Astrocyte (in vitro differentiated cells and primary cell): Measurements from ENCODE around the gene NGRN.
"Not testable (repeated sequence)": the region's sequence is repeated elsewhere in the genome, so short reads cannot be mapped to it uniquely, and the experiment has no call there.

Source experiments
- CTCF ChIP-seq: IDR thresholded peaks from 2 replicates; pipeline ENCODE4 v1.5.1; 2011; ENCODE audit warnings: low read depth, mild to moderate bottlenecking, inconsistent platforms, low read length, moderate library complexity; ENCODE audit not compliant: insufficient read depth
- EZH2 ChIP-seq: IDR thresholded peaks from 2 replicates; pipeline ENCODE4 v1.6.1; 2012; ENCODE audit warnings: mild to moderate bottlenecking, low read length, inconsistent platforms; ENCODE audit not compliant: insufficient read depth

- TF ChIP-seq EZH2, CTCF: not testable (repeated sequence)
Observed at GRCh38 chr15:90281637-90282036, 16.2 kb downstream of the NGRN start.
